ENCODE measurements around the gene GLRX5.
"Not testable (repeated sequence)": the region's sequence is repeated elsewhere in the genome, so short reads cannot be mapped to it uniquely, and the experiment has no call there.

The GLRX5 gene

DNA sequence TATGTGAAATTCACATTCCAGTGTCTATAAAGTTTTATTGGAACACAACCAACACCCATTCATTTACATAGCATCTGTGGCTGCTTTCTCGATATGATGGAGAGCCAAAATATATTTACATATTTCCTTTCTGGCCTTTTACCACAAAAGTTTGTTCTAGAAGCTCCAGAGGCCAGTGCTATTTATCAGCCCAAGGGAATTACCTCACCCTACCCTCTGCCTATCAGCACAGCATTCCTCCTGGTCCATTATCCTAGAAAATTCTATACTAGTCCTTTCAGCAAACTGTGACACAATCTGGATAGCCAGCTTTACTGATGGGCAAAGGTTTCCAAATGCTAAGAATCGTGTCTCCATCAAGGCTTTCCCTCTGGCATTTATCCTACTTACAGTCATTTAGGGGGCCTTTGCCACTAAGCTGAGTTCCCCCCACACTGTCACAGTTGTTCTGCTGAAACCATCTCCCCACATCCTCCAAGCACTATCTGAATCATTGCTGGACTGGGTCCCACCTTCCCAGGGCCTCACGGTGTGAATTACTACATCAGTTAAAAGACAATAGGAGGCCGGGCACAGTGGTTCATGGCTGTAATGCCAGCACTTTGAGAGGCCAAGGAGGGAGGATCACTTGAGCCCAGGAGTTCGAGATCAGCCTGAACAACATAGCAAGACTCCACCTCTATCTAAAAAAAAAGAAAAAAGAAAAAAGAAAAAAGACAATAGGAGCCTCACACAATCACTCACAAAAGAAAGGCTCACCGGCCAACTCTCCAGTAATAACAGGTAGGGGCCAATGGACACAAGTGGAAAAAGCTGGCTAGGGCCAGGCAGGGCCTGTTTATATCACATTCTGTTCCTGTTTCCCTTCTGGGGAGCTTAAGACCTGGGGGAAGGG lies 30.5 kb upstream of the GLRX5 start:
- H3K36me3 Mint-ChIP-seq (ENCODE audit: low read depth), result peaks cover 79% of the 10 kb centered on the region
- H3K4me3 Mint-ChIP-seq, result no peak overlapping the region

DNA sequence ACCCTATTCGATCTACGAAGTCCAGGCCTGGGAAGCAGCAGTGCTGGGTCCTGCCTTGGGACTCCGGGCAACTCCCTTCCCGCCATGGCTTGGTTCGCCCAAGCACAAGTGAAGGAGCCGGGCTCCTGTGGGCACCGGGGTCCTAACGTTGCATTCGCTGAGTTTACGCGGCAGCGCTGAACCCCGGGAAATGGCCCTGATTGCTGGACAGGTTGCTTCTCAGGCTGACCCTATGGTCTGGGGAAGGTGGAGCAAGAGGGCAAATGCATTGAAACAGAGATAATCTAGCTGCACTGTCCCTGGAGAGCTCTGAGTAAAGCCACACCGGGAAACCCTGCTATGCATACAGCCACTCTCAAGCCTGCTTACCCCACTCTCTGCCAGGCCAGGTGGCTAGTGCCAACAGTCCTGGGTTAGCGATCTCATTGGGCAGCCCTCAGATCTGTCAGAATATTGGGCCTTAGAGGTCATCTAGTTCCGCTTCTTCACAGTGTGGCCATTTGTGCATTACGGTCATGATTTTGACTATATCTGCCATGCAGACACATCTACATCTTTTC lies 29.7 kb upstream of the GLRX5 start:
- H3K4me3 Mint-ChIP-seq, result no peak overlapping the region
- no peaks in the 10 kb centered on the region for H3K9me3 Mint-ChIP-seq

More for the DNA sequence above, 30.5 kb upstream of the GLRX5 start:
- peak overlapping the region; percentile 67 for H3K27ac Mint-ChIP-seq
- peaks cover 90% of the 10 kb centered on the region for H3K4me1 Mint-ChIP-seq (ENCODE audit: low read depth)
- intact Hi-C loops (cut with micrococcal nuclease), result no loop called here
- no peaks in the 10 kb centered on the region for H3K9me3 Mint-ChIP-seq
- no peaks in the 10 kb centered on the region for H3K27me3 Mint-ChIP-seq

DNA sequence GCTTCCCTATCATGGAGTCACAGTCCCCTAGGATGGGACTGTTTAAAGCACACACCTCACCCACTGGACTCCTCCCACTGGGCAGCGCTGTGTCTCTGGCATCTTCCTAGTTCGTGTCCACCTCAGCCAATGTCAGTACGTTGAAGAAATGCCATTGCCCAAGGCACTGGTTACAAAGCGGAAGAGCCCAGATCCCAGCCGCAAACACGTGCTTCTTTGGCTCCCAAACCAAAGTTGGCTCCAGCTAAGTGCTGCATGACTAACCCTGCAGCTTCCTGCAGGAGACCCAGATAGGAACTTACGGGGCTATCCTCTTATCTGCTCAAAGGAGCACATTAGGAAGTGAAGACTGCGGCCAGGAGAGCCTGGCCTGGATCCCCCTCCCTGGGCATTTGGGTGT lies 27.7 kb upstream of the GLRX5 start:
- Mint-ChIP-seq H3K27me3 (no peaks in the 10 kb centered on the region), H3K27ac (peak overlapping the region; percentile 71), H3K4me3 (no peak overlapping the region), H3K4me1 (ENCODE audit: low read depth) (peaks cover 90% of the 10 kb centered on the region), H3K36me3 (ENCODE audit: low read depth) (peaks cover 76% of the 10 kb centered on the region), H3K9me3 (no peaks in the 10 kb centered on the region)
- intact Hi-C loops (cut with micrococcal nuclease), result loop anchor here (1.0 kb wide), 2 partner anchors 9 to 27 kb away; partner anchors contain the start of gene SYNE3

More for the DNA sequence above, 29.7 kb upstream of the GLRX5 start:
- H3K4me1 Mint-ChIP-seq (ENCODE audit: low read depth), result peaks cover 93% of the 10 kb centered on the region
- intact Hi-C loops (cut with micrococcal nuclease), result no loop called here
- H3K27me3 Mint-ChIP-seq, result no peaks in the 10 kb centered on the region
- peaks cover 79% of the 10 kb centered on the region for H3K36me3 Mint-ChIP-seq (ENCODE audit: low read depth)
- H3K27ac Mint-ChIP-seq, result peak overlapping the region; percentile 67

DNA sequence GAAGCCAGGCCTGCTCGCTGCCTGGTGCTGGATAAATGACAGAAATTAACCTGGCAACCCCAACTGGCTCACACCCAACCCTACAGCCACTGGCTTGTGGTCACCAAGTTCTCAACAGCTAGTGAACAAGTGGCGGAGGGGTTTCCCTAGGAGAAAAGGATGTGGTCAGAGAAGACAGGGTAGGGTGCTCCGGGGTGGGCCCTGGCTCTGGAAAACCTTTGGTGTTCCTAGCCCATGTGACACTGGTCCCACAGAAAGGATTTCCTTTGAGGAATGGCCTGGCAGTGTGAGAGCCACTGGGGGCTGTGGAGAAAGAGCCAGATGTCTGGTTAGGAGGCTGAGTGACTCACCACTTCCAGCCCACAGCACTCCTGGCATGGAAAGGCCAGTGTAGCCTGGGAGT lies 27.1 kb upstream of the GLRX5 start:
- Mint-ChIP-seq H3K27me3 (no peaks in the 10 kb centered on the region), H3K4me3 (no peak overlapping the region), H3K27ac (peak overlapping the region; percentile 71), H3K36me3 (ENCODE audit: low read depth) (peaks cover 72% of the 10 kb centered on the region), H3K4me1 (ENCODE audit: low read depth) (peaks cover 85% of the 10 kb centered on the region), H3K9me3 (no peaks in the 10 kb centered on the region)
- intact Hi-C loops (cut with micrococcal nuclease), result loop anchor here (1.0 kb wide), 2 partner anchors 9 to 27 kb away; partner anchors contain the start of gene SYNE3

DNA sequence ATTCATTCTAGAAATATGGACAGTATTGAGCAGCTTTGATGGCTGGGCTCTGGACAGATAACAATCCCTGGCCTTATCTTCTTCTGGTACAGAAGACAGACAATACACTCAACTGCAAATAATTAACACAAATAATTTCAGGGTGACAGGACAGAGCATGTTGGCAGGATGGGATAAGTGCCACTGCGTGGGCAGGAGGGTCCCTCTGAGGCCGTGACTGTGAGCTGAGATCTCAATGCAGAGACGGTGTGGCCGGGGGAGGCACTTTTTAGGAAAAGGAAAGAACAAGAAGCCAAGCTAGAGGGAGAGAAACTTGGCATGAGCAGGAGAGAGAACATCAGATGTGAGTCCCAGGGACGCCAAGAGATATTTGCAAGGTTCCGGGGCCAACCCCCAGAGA lies 26.5 kb upstream of the GLRX5 start:
- peak overlapping the region; percentile 10 for H3K27ac Mint-ChIP-seq
- intact Hi-C loops (cut with micrococcal nuclease), result no loop called here
- peaks cover 75% of the 10 kb centered on the region for H3K36me3 Mint-ChIP-seq (ENCODE audit: low read depth)
- H3K4me3 Mint-ChIP-seq, result no peak overlapping the region
- peaks cover 88% of the 10 kb centered on the region for H3K4me1 Mint-ChIP-seq (ENCODE audit: low read depth)
- H3K27me3 Mint-ChIP-seq, result no peaks in the 10 kb centered on the region
- no peaks in the 10 kb centered on the region for H3K9me3 Mint-ChIP-seq

DNA sequence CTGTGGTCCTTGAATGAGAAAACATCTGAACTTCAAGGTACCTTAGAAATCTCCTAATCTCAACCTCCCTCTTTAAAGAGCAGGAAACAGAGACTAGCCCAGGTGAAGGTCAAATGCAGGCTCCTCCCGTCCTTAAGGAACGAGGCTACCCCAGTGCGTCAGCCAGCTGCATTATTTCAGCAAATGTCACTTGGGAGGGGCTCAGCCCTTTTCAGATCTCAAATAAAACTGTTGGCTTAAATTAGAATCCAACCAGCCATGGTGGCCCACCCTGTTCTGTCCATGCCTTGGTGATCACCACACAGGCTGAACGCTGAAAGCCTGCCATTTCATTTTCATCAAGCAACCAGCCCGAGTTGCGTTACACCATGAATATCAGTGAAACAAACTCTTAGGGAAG lies 25.4 kb upstream of the GLRX5 start:
- Mint-ChIP-seq H3K4me3 (no peak overlapping the region), H3K4me1 (ENCODE audit: low read depth) (peaks cover 89% of the 10 kb centered on the region), H3K9me3 (no peaks in the 10 kb centered on the region), H3K36me3 (ENCODE audit: low read depth) (peaks cover 65% of the 10 kb centered on the region), H3K27ac (peak overlapping the region; percentile 10), H3K27me3 (no peaks in the 10 kb centered on the region)
- intact Hi-C loops (cut with micrococcal nuclease), result no loop called here

DNA sequence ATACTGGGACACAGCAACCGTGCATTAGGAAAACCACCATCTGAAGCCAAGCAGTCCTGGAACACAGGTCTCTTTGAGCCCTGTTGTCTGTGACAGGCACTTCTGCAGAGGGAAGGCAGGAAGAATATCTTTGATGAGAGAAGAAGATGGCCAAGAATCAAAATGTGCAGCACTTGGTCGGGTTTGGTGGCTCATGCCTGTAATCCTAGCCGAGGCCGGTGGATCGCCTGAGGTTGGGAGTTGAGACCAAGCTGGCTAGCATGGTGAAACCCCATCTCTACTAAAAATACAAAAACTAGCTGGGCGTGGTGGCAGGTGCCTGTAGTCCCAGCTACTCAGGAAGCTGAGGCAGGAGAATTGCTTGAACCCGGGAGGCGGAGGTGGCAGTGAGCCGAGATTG lies 24.5 kb upstream of the GLRX5 start:
- intact Hi-C loops (cut with micrococcal nuclease), result loop anchor here (10.0 kb wide), 1 partner anchor 854 kb away; the partner anchor contains the start of genes ATG2B and GSKIP
- peaks cover 70% of the 10 kb centered on the region for H3K36me3 Mint-ChIP-seq (ENCODE audit: low read depth)

DNA sequence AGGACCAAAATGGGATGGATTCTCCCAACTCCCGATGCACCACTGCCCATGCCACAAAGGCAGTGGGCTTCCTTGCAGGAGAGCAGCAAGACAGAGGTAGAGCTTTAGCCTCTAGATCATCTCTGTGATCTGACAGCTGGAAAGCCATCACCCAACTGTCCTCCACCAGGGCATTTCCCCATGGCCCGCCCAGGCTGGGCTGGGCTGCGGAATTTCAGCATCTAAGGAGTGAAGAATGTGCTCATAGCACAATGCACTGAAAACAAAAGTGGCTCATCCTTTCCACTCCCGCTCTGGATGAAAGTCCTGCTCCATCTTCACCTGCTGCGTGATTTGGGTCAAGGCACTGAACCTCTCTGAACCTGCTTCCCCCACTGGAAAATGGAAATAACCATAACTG lies 24.0 kb upstream of the GLRX5 start:
- intact Hi-C loops (cut with micrococcal nuclease), result loop anchor here (10.0 kb wide), 1 partner anchor 854 kb away; the partner anchor contains the start of genes ATG2B and GSKIP
- Mint-ChIP-seq H3K4me3 (no peak overlapping the region), H3K9me3 (no peaks in the 10 kb centered on the region), H3K27ac (no peak overlapping the region), H3K36me3 (ENCODE audit: low read depth) (peaks cover 67% of the 10 kb centered on the region), H3K4me1 (ENCODE audit: low read depth) (peaks cover 88% of the 10 kb centered on the region), H3K27me3 (no peaks in the 10 kb centered on the region)

More for the DNA sequence above, 24.5 kb upstream of the GLRX5 start:
- not testable (repeated sequence) for H3K9me3 Mint-ChIP-seq, H3K4me3 Mint-ChIP-seq, H3K27me3 Mint-ChIP-seq
- peak overlapping the region; percentile 58 for H3K27ac Mint-ChIP-seq
- peaks cover 89% of the 10 kb centered on the region for H3K4me1 Mint-ChIP-seq (ENCODE audit: low read depth)

DNA sequence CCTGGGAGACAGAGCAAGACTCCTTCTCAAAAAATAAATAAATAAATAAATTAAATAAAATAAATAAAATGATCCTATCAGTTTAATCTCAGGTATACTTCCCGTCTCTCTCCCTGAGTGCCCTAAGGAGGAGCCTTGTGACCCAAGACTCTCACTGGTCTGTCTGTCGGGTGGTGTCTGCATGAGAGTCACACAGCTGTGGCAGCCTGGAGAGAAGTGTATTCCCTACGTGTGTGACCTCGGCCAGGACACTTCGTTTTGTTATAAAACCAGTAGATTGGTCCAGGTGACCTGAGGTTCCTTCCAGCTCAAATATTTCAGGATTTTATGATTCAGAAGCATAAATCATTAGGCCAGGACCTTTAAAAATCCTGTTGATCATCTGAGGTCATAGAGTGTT lies 23.2 kb upstream of the GLRX5 start:
- Mint-ChIP-seq H3K4me1 (ENCODE audit: low read depth) (peaks cover 80% of the 10 kb centered on the region), H3K4me3 (no peak overlapping the region), H3K27ac (no peak overlapping the region), H3K9me3 (no peaks in the 10 kb centered on the region), H3K36me3 (ENCODE audit: low read depth) (peaks cover 58% of the 10 kb centered on the region), H3K27me3 (no peaks in the 10 kb centered on the region)
- intact Hi-C loops (cut with micrococcal nuclease), result loop anchor here (10.0 kb wide), 1 partner anchor 853 kb away; the partner anchor contains the start of genes ATG2B and GSKIP

DNA sequence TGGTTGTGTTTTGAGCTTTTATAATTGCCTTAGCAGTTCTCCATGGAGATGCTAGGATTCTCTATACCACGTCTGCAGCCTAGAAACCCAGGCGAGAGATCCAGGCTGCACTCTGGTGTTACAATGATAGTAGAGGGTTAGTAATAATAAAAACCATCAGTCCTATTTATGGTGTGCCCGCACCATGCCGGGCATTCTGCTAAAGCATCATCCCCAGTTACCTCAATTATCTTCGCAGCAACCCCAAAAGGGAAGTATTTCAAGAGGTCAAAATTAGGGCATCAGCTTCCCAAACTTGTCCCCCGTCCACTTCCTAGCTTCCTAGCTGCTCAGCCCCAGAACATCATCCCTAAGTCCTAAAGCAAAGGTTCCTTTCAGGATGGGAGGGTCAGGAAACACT lies 21.6 kb upstream of the GLRX5 start:
- H3K36me3 Mint-ChIP-seq (ENCODE audit: low read depth), result peaks cover 50% of the 10 kb centered on the region

DNA sequence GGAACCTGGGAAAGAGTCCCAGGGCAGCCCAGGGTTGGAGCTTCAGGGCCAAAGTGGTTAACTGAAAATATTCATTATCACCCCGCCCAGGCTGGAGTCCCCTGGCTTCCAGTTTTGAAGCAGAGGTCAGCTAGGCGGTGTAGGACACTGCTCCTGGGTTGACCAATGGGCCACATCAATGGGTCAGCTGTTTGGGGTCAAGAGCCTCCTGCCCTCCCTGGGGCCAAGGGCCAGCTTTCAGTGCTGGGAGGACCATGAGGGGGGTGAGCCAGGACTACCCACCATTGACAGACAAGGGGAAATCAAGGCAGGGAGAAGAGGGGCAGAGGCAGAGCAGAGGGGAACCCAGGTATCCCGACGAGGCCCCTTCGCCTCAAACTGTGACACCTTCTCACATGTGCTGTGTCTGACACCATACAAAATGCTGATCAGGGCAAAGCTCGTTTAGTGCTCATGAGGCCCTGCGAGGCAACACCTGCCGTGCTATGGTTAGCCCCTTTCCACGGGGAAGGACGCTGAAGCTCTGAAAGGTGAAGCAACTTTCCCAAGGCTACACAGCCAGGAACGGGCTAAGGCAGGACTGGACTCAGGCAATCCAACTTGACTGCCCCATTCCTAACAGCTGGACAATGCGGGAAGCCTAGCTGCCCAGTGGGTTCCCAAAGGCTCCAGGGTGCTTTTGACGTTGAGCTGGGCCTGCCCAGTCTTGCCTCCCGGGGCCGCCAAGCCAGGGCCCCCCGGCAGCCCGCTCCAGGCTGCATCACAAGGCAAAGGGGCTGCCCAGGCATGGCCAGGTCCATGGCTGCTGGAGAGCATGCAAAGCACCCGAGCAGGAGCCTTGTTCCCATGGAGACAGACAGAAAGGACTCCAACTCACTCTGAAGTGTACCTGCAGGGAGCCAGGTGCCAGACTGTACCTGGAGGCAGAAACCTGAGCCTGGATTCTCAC lies 20.4 kb upstream of the GLRX5 start:
- Mint-ChIP-seq H3K27me3 (no peaks in the 10 kb centered on the region), H3K4me1 (ENCODE audit: low read depth) (peaks cover 80% of the 10 kb centered on the region), H3K27ac (peak overlapping the region; percentile 91), H3K9me3 (no peaks in the 10 kb centered on the region), H3K4me3 (peak overlapping the region; percentile 82), H3K36me3 (ENCODE audit: low read depth) (peaks cover 39% of the 10 kb centered on the region)
- intact Hi-C loops (cut with micrococcal nuclease), result loop anchor here (10.0 kb wide), 1 partner anchor 850 kb away; the partner anchor contains the start of genes ATG2B and GSKIP

More for the DNA sequence above, 21.6 kb upstream of the GLRX5 start:
- intact Hi-C loops (cut with micrococcal nuclease), result loop anchor here (10.0 kb wide), 1 partner anchor 852 kb away; the partner anchor contains the start of genes ATG2B and GSKIP
- no peak overlapping the region for H3K4me3 Mint-ChIP-seq
- peaks cover 80% of the 10 kb centered on the region for H3K4me1 Mint-ChIP-seq (ENCODE audit: low read depth)
- H3K27me3 Mint-ChIP-seq, result no peaks in the 10 kb centered on the region
- H3K9me3 Mint-ChIP-seq, result no peaks in the 10 kb centered on the region
- H3K27ac Mint-ChIP-seq, result no peak overlapping the region

DNA sequence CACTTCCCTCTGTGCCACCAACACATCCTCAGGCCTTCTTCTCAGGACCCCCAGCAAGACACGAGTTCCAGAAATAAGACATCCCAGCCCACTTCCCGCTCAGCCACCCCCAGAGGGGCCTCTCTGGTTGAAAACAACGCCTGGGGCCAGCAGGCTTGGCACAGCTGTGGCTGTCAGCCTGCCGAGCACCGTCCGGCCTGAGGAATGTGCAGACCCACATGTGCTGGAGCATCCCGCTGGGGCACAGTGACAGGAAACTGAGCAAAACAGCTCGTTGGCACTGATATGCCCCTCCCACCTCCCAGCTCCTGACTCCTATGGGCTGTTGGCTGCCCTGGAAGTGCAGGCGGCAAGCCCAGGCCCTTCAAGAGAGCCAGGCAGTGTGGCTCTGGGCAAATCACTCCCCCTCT lies 19.8 kb upstream of the GLRX5 start:
- intact Hi-C loops (cut with micrococcal nuclease), result loop anchor here (10.0 kb wide), 1 partner anchor 850 kb away; the partner anchor contains the start of genes ATG2B and GSKIP
- Mint-ChIP-seq H3K36me3 (ENCODE audit: low read depth) (peaks cover 32% of the 10 kb centered on the region), H3K27ac (peak overlapping the region; percentile 91), H3K4me1 (ENCODE audit: low read depth) (peaks cover 80% of the 10 kb centered on the region), H3K27me3 (no peaks in the 10 kb centered on the region), H3K4me3 (peak overlapping the region; percentile 82), H3K9me3 (no peaks in the 10 kb centered on the region)

All from dendritic cell treated with granulocyte-macrophage colony-stimulating factor and Interleukin-4, amounts not matched to agents 40 ng/mL and 50 ng/mL, for 4 days (primary cell).